GM12872 (cell line): Measurements from ENCODE around the gene WIF1.

ENCODE experiments used
- CTCF ChIP-seq: IDR thresholded peaks from 3 replicates; pipeline ENCODE4 v1.5.1; 2011; ENCODE audit warnings: low read depth, mild to moderate bottlenecking, low read length, moderate library complexity; ENCODE audit not compliant: insufficient read depth

WIF1 gene

GRCh38 chr12:65121956-65122469 lies 908 bp upstream of the WIF1 start:
- no peak for TF ChIP-seq CTCF

- no peak for TF ChIP-seq CTCF
Observed at GRCh38 chr12:65119063-65119462, 2.0 kb downstream of the WIF1 start.

GRCh38 chr12:65113621-65114035 lies 7.5 kb downstream of the WIF1 start:
- TF ChIP-seq CTCF: no peak

- TF ChIP-seq CTCF: peak; percentile 22; the same call in 1 of the 3 replicates
Observed at GRCh38 chr12:65106948-65107347, 14.2 kb downstream of the WIF1 start.

GRCh38 chr12:65100140-65100539 lies 21.0 kb downstream of the WIF1 start:
- TF ChIP-seq CTCF: no peak

GRCh38 chr12:65099182-65099581 lies 21.9 kb downstream of the WIF1 start:
- TF ChIP-seq CTCF: no peak

- no peak for TF ChIP-seq CTCF
Observed at GRCh38 chr12:65098364-65098763, 22.7 kb downstream of the WIF1 start.
